Measurements from ENCODE around the gene PIGK.

Gene PIGK

GRCh38 chr1:77047978-77048614 lies 171.1 kb downstream of the PIGK start:
- Histone ChIP-seq H3K4me2 (ENCODE audit: low read depth, low read length) (no peak overlapping the region), H4K20me1 (ENCODE audit: insufficient read depth, low read length) (no peaks in the 10 kb centered on the region), H3F3A (ENCODE audit: insufficient read depth, low read length) (no peaks in the 10 kb centered on the region), H3K79me2 (ENCODE audit: low read length) (no peaks in the 10 kb centered on the region), H3K27me3 (replicated peaks; ENCODE audit: insufficient read depth, low read length) (no peaks in the 10 kb centered on the region), H3K9me2 (replicated peaks; ENCODE audit: insufficient read depth, low read length) (no peaks in the 10 kb centered on the region), H3K4me1 (ENCODE audit: low read length) (no peaks in the 10 kb centered on the region), H3K9ac (ENCODE audit: low read length) (no peak overlapping the region), H3K36me3 (replicated peaks; ENCODE audit: insufficient read depth, low read length) (no peaks in the 10 kb centered on the region), H3K4me3 (ENCODE audit: low read length) (no peak overlapping the region), H3K27ac (ENCODE audit: low read length) (no peak overlapping the region), H2AFZ (ENCODE audit: low read length) (no peak overlapping the region), H3K9me3 (replicated peaks; ENCODE audit: insufficient read depth, low read length) (no peaks in the 10 kb centered on the region)
- DNase-seq: no peak
- TF ChIP-seq CTCF (IDR thresholded peaks at IDR 0.05; ENCODE audit: low read length) (no peak), EZH2phosphoT487 (IDR thresholded peaks at IDR 0.05; ENCODE audit: low read length) (no peak), EZH2 (optimal IDR thresholded peaks at IDR 0.05; ENCODE audit: low read depth, low read length) (no peak)

GRCh38 chr1:77047575-77047974 lies 171.7 kb downstream of the PIGK start:
- Histone ChIP-seq H3K4me2 (ENCODE audit: low read depth, low read length) (no peak overlapping the region), H3K36me3 (replicated peaks; ENCODE audit: insufficient read depth, low read length) (no peaks in the 10 kb centered on the region), H3K9me3 (replicated peaks; ENCODE audit: insufficient read depth, low read length) (no peaks in the 10 kb centered on the region), H4K20me1 (ENCODE audit: insufficient read depth, low read length) (no peaks in the 10 kb centered on the region), H3K4me3 (ENCODE audit: low read length) (no peak overlapping the region), H3K79me2 (ENCODE audit: low read length) (no peaks in the 10 kb centered on the region), H3K27ac (ENCODE audit: low read length) (no peak overlapping the region), H3K9ac (ENCODE audit: low read length) (no peak overlapping the region), H3K9me2 (replicated peaks; ENCODE audit: insufficient read depth, low read length) (no peaks in the 10 kb centered on the region), H3F3A (ENCODE audit: insufficient read depth, low read length) (no peaks in the 10 kb centered on the region), H3K4me1 (ENCODE audit: low read length) (no peaks in the 10 kb centered on the region), H3K27me3 (replicated peaks; ENCODE audit: insufficient read depth, low read length) (no peaks in the 10 kb centered on the region), H2AFZ (ENCODE audit: low read length) (no peak overlapping the region)
- TF ChIP-seq EZH2phosphoT487 (IDR thresholded peaks at IDR 0.05; ENCODE audit: low read length) (no peak), CTCF (IDR thresholded peaks at IDR 0.05; ENCODE audit: low read length) (no peak), EZH2 (optimal IDR thresholded peaks at IDR 0.05; ENCODE audit: low read depth, low read length) (no peak)
- no peak for DNase-seq

- Histone ChIP-seq H3K9me2 (replicated peaks; ENCODE audit: insufficient read depth, low read length) (no peaks in the 10 kb centered on the region), H3K9ac (ENCODE audit: low read length) (no peak overlapping the region), H3K9me3 (replicated peaks; ENCODE audit: insufficient read depth, low read length) (no peaks in the 10 kb centered on the region), H3F3A (ENCODE audit: insufficient read depth, low read length) (no peaks in the 10 kb centered on the region), H4K20me1 (ENCODE audit: insufficient read depth, low read length) (no peaks in the 10 kb centered on the region), H2AFZ (ENCODE audit: low read length) (no peak overlapping the region), H3K27ac (ENCODE audit: low read length) (no peak overlapping the region), H3K79me2 (ENCODE audit: low read length) (no peaks in the 10 kb centered on the region), H3K4me3 (ENCODE audit: low read length) (no peak overlapping the region), H3K36me3 (replicated peaks; ENCODE audit: insufficient read depth, low read length) (no peaks in the 10 kb centered on the region), H3K4me2 (ENCODE audit: low read depth, low read length) (no peak overlapping the region), H3K4me1 (ENCODE audit: low read length) (no peaks in the 10 kb centered on the region), H3K27me3 (replicated peaks; ENCODE audit: insufficient read depth, low read length) (no peaks in the 10 kb centered on the region)
- TF ChIP-seq CTCF (IDR thresholded peaks at IDR 0.05; ENCODE audit: low read length) (no peak), EZH2phosphoT487 (IDR thresholded peaks at IDR 0.05; ENCODE audit: low read length) (no peak), EZH2 (optimal IDR thresholded peaks at IDR 0.05; ENCODE audit: low read depth, low read length) (no peak)
- no peak for DNase-seq
These were observed 174.9 kb downstream of the PIGK start for GRCh38 chr1:77044133-77044849.
